Urinary bladder (tissue), 4 donors: ENCODE measurements around the gene MRPS23. TPM values are rescaled to one million over a fixed set of nuclear protein-coding genes. Genes with fewer than 3 reads are reported as not detected.
A peak's percentile ranks its signal among the peaks of the same experiment; 100 is the strongest.

Source experiments
- DNase-seq: peaks from one replicate; pipeline ENCODE4 v3.0.0-alpha.2; 2015; ENCODE audit errors: extremely low spot score
- H3K27ac ChIP-seq: one replicate; pipeline ENCODE4 v1.5.1; 2013; ENCODE audit warnings: low read depth, mild to moderate bottlenecking, moderate library complexity
- H3K36me3 ChIP-seq: one replicate; pipeline ENCODE4 v1.6.1; 2013; ENCODE audit warnings: mild to moderate bottlenecking, moderate library complexity; ENCODE audit not compliant: insufficient read depth
- H3K4me1 ChIP-seq: one replicate; pipeline ENCODE4 v1.6.1; 2013; ENCODE audit warnings: mild to moderate bottlenecking, moderate library complexity; ENCODE audit not compliant: insufficient read depth
- H3K4me3 ChIP-seq: one replicate; pipeline ENCODE4 v1.5.1; 2013; ENCODE audit warnings: low read depth, low read length
- WGBS: extraction: QIAGEN DNeasy Blood & Tissue Kit; methylation state at CpG from one replicate; pipeline ENCODE4 v1.1.7; 2013; 5-methylcytosine and 5-hydroxymethylcytosine counted together
- polyA plus RNA-seq: library from polyadenylated mRNA; stranded (reverse); fragments of 200-250 nt; gene quantifications from one replicate; pipeline ENCODE4 v1.2.3, GENCODE V29; 2013
- total RNA-seq: library from RNA; depleted of rRNA; stranded (reverse); fragments of >200 nt; gene quantifications from one replicate; pipeline ENCODE4 v1.2.3, GENCODE V29; 2014
- donor health status: healthy with polysubstance abuse.
- donor health status: healthy.

Gene MRPS23
- total and polyA plus RNA-seq, 2 donors: 17.3 to 41.2 TPM

DNA sequence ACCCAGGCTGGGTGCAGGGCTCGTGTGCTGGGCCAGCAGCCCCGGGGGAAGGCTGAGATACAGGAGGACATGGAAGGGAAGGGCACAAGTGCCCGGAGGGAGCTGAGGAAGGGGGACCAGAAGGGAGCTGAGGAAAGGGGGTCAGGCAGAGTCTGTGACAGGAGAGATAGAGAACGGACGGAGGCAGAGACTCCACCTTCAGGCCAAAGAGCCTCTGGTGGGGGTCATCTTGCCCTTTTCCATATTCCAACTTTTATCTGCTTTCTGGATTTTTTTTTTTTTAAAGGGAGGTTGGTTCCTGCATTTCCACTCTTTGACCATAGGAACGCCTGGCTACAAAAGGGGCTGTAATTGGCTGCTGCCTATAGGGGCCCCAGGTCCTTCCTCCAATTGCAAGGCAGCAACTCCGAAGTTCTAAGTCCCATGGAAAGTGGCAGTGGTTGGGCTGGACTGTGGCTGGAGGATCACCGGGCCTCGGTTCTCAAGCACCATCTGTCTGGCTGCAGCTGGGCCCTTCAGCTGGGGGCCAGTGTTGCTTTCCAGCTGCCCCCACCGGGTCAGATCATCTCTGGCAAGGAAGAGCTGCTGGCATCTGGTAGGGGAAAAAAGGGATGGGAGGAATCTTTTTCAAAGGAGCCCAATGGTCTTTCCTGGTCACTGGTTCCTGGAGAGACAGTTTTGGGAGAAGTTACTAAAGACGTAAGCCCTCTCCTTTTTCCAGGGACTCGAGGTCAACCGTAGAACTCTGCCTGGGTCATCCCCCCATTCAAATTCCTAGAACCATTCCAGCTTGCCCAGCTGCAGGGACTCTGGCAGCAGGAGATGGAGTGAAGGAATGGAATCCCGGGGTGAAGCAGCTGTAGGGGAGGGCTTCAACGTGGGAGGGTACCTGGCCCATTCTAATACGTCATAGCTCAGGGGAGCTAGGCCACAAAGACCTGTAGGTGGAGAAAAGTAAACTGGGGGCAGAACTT is 13.1 kb upstream of the MRPS23 start:
- Histone ChIP-seq H3K36me3 (no peaks in the 10 kb centered on the region), H3K4me3 (no peak overlapping the region), H3K4me1 (no peaks in the 10 kb centered on the region), H3K27ac (no peak overlapping the region)
- 50% methylated on average over 16 of the region's 16 CpGs for WGBS
- no peak for DNase-seq

- DNase-seq: no peak
- Histone ChIP-seq H3K36me3 (no peaks in the 10 kb centered on the region), H3K4me1 (no peaks in the 10 kb centered on the region), H3K4me3 (peak overlapping the region; percentile 43), H3K27ac (peak overlapping the region; percentile 70)
- WGBS: 5% methylated on average over 58 of the region's 58 CpGs
Measured at GRCh38 chr17:57861790-57862693, 12.2 kb upstream of the MRPS23 start.

GRCh38 chr17:57861000-57861789 is 11.4 kb upstream of the MRPS23 start:
- Histone ChIP-seq H3K36me3 (no peaks in the 10 kb centered on the region), H3K27ac (peak overlapping the region; percentile 70), H3K4me3 (peak overlapping the region; percentile 43), H3K4me1 (no peaks in the 10 kb centered on the region)
- 2% methylated on average over 34 of the region's 34 CpGs for WGBS
- peak; percentile 59 for DNase-seq

GRCh38 chr17:57860414-57860999 is 10.7 kb upstream of the MRPS23 start:
- WGBS: 58% methylated on average over 6 of the region's 6 CpGs
- no peak for DNase-seq
- Histone ChIP-seq H3K27ac (peak overlapping the region; percentile 49), H3K4me1 (no peaks in the 10 kb centered on the region), H3K36me3 (no peaks in the 10 kb centered on the region), H3K4me3 (no peak overlapping the region)

- Histone ChIP-seq H3K27ac (no peak overlapping the region), H3K4me1 (no peaks in the 10 kb centered on the region)
- no peak for DNase-seq
Measured at GRCh38 chr17:57859601-57860413, 10.0 kb upstream of the MRPS23 start.

GRCh38 chr17:57858838-57859237 is 9.0 kb upstream of the MRPS23 start:
- WGBS: 60% methylated on average over 5 of the region's 5 CpGs
- Histone ChIP-seq H3K27ac (no peak overlapping the region), H3K36me3 (no peaks in the 10 kb centered on the region), H3K4me3 (no peak overlapping the region), H3K4me1 (no peaks in the 10 kb centered on the region)
- DNase-seq: no peak

More at GRCh38 chr17:57859601-57860413, 10.0 kb upstream of the MRPS23 start:
- H3K4me3 ChIP-seq: no peak overlapping the region
- 45% methylated on average over 13 of the region's 13 CpGs for WGBS
- H3K36me3 ChIP-seq: no peaks in the 10 kb centered on the region

DNA sequence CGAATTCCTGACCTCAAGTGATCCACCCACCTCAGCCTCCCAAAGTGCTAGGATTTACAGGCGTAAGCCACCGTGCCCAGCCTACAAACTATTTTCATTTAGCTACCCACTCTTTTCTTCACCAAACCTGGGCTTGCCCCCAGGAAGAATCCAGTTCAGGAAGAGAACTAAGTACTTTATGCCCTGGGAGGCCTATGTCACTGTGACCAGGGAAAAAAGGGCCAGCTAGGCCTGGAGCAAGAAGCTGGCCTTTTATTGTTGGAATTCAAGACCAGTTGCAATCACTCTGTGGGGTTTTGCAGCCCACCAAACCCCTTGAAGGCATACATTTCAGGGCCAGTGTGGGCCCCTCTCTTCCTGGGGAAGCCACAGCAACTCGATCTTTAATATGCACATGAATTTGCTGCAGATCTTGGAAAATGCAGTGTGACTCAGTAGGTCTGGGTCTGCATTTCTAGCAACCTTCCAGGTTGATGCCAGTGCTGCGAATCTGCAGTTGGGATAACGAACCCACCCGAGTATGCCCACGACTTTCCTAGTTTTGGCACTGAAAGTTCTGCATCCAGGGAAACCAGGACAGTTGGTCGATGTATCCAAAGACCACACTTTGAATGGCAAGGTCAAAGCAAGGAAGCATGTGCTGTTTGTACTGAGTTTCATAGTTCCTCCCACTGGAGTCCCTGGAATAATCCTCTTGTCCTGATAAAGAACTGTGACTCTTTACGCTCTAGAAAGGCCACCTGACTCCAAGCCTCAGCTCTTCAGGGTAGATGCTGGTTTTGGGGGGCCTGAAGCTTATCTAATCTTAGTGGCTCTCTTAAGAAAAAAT is 7.2 kb upstream of the MRPS23 start:
- Histone ChIP-seq H3K4me1 (no peaks in the 10 kb centered on the region), H3K27ac (no peak overlapping the region), H3K4me3 (no peak overlapping the region), H3K36me3 (no peaks in the 10 kb centered on the region)
- no peak for DNase-seq
- WGBS: 71% methylated on average over 10 of the region's 10 CpGs

GRCh38 chr17:57855391-57856035 is 5.7 kb upstream of the MRPS23 start:
- no peak overlapping the region for H3K27ac ChIP-seq
- DNase-seq: no peak

GRCh38 chr17:57853695-57854094 is 3.9 kb upstream of the MRPS23 start:
- no peak overlapping the region for H3K27ac ChIP-seq
- DNase-seq: no peak
- WGBS: 72% methylated on average over 8 of the region's 8 CpGs
- no peak overlapping the region for H3K4me3 ChIP-seq
- H3K36me3 ChIP-seq: no peaks in the 10 kb centered on the region
- peaks cover 2% of the 10 kb centered on the region for H3K4me1 ChIP-seq

More at GRCh38 chr17:57855391-57856035, 5.7 kb upstream of the MRPS23 start:
- Histone ChIP-seq H3K36me3 (no peaks in the 10 kb centered on the region), H3K4me3 (no peak overlapping the region), H3K4me1 (no peaks in the 10 kb centered on the region)
- 36% methylated on average over 6 of the region's 6 CpGs for WGBS

DNA sequence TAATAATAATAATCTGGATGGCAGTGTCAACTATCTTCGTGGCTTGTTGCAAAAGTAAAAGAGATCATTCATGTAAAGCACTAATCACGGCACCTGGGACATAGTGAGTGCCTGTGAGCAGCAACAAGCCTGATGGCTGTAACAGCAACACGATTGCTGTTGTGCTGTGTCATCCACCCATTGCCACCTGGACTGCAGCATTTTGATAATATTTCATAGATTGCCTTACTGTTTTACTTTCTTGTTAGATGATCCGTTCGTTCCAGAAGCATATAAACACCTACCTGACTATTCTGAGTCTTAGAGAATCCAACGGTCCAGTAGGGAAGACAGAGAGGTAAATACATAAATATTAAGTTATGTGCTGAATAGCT is 3.1 kb upstream of the MRPS23 start:
- H3K4me1 ChIP-seq: peaks cover 2% of the 10 kb centered on the region
- no peaks in the 10 kb centered on the region for H3K36me3 ChIP-seq
- no peak overlapping the region for H3K4me3 ChIP-seq
- WGBS: 65% methylated on average over 6 of the region's 6 CpGs
- no peak for DNase-seq
- H3K27ac ChIP-seq: no peak overlapping the region
